Esophagus squamous epithelium (tissue), 5 donors: ENCODE results near the gene SCART1. TPM values are rescaled to one million over a fixed set of nuclear protein-coding genes. Genes with fewer than 3 reads are reported as not detected.

Experiments used
- DNase-seq: peaks from one replicate; lab custom pipeline; 2025; lab: John Stamatoyannopoulos, UW
- H3K27ac ChIP-seq, 4 donors: fragments of 200-600 bp; sonication (generic); one replicate each; pipeline ENCODE4 v1.5.1; 2016 to 2019; ENCODE audit warnings: mild to moderate bottlenecking in 1 of 4
- H3K27me3 ChIP-seq, 4 donors: fragments of 200-600 bp; sonication (generic); 1 replicate in 3 of 4; 2 replicates in 1 of 4; pipeline versions ENCODE4 v1.5.1 to v1.6.0; 2017 to 2021; ENCODE audit warnings: antibody characterized with exemption in 1 of 4
- H3K36me3 ChIP-seq, 3 donors: fragments of 200-600 bp; sonication (generic); one replicate each; pipeline ENCODE4 v1.5.1; 2016 to 2019
- H3K4me1 ChIP-seq, 3 donors: fragments of 200-600 bp; sonication (generic); one replicate each; pipeline ENCODE4 v1.5.1; 2017 to 2019
- H3K4me3 ChIP-seq, 4 donors: fragments of 200-600 bp; sonication (generic); 1 replicate in 3 of 4; 2 replicates in 1 of 4; pipeline ENCODE4 v1.5.1; 2016 to 2019; ENCODE audit warnings: mild to moderate bottlenecking in 2 of 4, moderate library complexity in 1 of 4
- H3K9me3 ChIP-seq, 3 donors: fragments of 200-600 bp; sonication (generic); one replicate each; pipeline ENCODE4 v1.5.1; 2016 to 2019
- POLR2A ChIP-seq, 4 donors: fragments of 450-650 bp; IDR thresholded peaks; one replicate each; pipeline ENCODE4 v1.6.1; 2017; ENCODE audit warnings: antibody characterized with exemption in 4 of 4, mild to moderate bottlenecking in 4 of 4, moderate library complexity in 3 of 4
- WGBS, 2 donors: methylation state at CpG; one replicate each; pipeline ENCODE4 v1.1.5; 2018; 5-methylcytosine and 5-hydroxymethylcytosine counted together
- intact Hi-C: fragments of 100-400 bp; cut with DNase I; formaldehyde crosslinking; loops from one replicate; pipeline ENCODE4 v1.15.0; 2022
- total RNA-seq, 4 donors: library from RNA; depleted of rRNA; stranded (reverse); fragments of >200 nt; gene quantifications; one replicate each; pipeline ENCODE4 v1.1.0, GENCODE V29; 2016
- TF ChIP-seq, protein P1 (sequence below), 6 experiments: fragments of 450-650 bp in 4 of 6; fragments of 200-600 bp in 2 of 6; sonication (generic) in 2 of 6; IDR thresholded peaks; one replicate each; pipeline ENCODE4 v1.5.1; 2016 to 2019; ENCODE audit warnings: antibody characterized with exemption in 6 of 6, mild to moderate bottlenecking in 4 of 6, moderate library complexity in 4 of 6
- donor health status: DM: yes; HTN: yes; CAD: no.

SCART1 gene
- total RNA-seq, 4 donors from 2014 or later: 0.06 to 2.5 (median 0.35) TPM

DNA sequence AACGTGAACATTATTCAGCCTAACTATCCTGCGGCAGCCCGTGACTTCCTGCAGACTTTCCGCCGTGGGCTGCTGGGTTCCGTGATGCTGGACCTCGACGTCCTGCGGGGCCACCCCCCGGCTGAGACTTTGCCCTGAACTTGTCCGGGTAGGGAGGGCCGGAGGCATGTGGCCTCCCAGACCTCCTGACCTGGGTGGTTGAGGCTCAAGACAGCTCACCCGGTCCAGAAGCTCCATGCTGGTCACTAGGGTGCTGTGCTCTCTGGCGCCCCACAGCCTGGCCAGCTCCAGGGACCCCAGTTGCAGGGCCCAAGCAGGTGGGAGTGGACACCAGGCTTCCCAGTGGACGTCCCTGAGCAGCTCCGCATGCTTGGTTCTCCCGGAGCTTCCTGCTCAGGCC is 33.7 kb upstream of the SCART1 start:
- intact Hi-C loops: no loop called here
- peaks cover 0 to 30% (median 3%) of the 10 kb centered on the region in 4 donors for H3K27me3 ChIP-seq
- DNase-seq: no peak
- no peak for TF ChIP-seq POLR2A (IDR thresholded peaks at IDR 0.05)
- TF ChIP-seq, protein P1, sequence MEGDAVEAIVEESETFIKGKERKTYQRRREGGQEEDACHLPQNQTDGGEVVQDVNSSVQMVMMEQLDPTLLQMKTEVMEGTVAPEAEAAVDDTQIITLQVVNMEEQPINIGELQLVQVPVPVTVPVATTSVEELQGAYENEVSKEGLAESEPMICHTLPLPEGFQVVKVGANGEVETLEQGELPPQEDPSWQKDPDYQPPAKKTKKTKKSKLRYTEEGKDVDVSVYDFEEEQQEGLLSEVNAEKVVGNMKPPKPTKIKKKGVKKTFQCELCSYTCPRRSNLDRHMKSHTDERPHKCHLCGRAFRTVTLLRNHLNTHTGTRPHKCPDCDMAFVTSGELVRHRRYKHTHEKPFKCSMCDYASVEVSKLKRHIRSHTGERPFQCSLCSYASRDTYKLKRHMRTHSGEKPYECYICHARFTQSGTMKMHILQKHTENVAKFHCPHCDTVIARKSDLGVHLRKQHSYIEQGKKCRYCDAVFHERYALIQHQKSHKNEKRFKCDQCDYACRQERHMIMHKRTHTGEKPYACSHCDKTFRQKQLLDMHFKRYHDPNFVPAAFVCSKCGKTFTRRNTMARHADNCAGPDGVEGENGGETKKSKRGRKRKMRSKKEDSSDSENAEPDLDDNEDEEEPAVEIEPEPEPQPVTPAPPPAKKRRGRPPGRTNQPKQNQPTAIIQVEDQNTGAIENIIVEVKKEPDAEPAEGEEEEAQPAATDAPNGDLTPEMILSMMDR (IDR thresholded peaks at IDR 0.05): no peak
- 90% methylated on average over 2 to 8 of the region's 17 CpGs for WGBS, 2 donors
- H3K4me3 ChIP-seq: no peak overlapping the region
- H3K4me1 ChIP-seq: peaks cover 0 to 15% (median 11%) of the 10 kb centered on the region in 3 donors
- no peaks in the 10 kb centered on the region for H3K9me3 ChIP-seq
- no peak overlapping the region for H3K27ac ChIP-seq
- peaks cover 0 to 59% (median 13%) of the 10 kb centered on the region in 3 donors for H3K36me3 ChIP-seq

- Histone ChIP-seq H3K36me3 (peaks cover 0 to 54% (median 13%) of the 10 kb centered on the region in 3 donors), H3K27ac (no peak overlapping the region), H3K4me1 (peaks cover 0 to 15% (median 11%) of the 10 kb centered on the region in 3 donors), H3K4me3 (no peak overlapping the region), H3K27me3 (peaks cover 0 to 34% (median 3%) of the 10 kb centered on the region in 4 donors), H3K9me3 (no peaks in the 10 kb centered on the region)
- intact Hi-C loops: no loop called here
- no peak for DNase-seq
- no peak for TF ChIP-seq POLR2A (IDR thresholded peaks at IDR 0.05)
- TF ChIP-seq, protein P1 (IDR thresholded peaks at IDR 0.05): no peak
- 50% methylated on average over 2 of the region's 6 CpGs; no CpG with 5 or more reads in 1 of the 2 donors for WGBS, 2 donors
Observed at GRCh38 chr10:133420579-133420978, 33.2 kb upstream of the SCART1 start.

DNA sequence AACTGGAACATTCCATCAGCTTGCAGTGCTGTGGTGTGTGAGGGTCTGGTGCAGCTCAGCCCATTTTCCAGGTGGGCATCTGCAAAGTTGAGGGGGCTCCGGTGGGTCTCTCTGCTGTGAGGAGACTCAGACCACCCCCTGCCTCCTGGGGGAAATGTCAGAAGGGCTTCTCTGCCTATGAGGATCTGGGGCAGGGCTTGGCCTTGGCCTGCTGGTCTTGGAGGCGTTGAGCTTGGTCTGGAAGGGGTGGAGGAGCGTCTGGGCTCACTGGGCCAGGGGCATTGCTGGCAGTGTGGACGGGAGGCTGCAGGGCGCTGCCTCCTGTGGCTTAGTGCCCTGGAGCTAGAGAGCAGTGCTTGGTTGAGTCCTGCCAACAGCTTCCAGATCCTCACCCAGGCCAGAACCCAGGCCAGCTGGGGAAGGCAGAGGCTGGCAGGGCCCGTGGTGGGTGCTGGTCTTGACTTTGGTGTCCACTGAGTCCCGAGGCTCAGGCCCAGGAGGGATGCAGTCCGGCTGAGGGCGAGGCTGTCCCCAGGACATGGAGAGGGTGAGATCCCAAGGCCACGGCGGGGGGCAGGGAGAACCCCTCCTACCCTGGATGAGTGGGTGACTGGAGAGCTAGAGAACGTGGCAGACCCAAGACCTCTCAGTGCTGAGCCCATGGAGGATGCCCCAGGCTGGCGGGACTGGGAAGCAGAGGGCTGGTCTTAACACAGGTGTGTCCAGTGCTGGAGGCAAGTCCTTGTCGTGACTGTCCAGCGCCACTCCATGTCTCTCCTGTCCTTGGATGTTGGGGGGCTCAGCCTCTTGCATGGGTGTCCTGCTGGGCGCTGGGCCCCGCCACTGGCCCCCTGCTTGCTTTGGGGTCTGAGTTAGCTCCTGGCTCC is 32.2 kb upstream of the SCART1 start:
- WGBS, 2 donors: 72 to 100% methylated on average over 3 to 4 of the region's 17 CpGs
- Histone ChIP-seq H3K4me1 (peaks cover 0 to 15% (median 11%) of the 10 kb centered on the region in 3 donors), H3K27ac (no peak overlapping the region), H3K27me3 (peaks cover 0 to 34% (median 3%) of the 10 kb centered on the region in 4 donors), H3K36me3 (peaks cover 0 to 47% (median 13%) of the 10 kb centered on the region in 3 donors), H3K4me3 (no peak overlapping the region), H3K9me3 (no peaks in the 10 kb centered on the region)
- no peak for DNase-seq
- intact Hi-C loops: no loop called here
- no peak for TF ChIP-seq POLR2A (IDR thresholded peaks at IDR 0.05)
- TF ChIP-seq, protein P1 (IDR thresholded peaks at IDR 0.05): no peak

DNA sequence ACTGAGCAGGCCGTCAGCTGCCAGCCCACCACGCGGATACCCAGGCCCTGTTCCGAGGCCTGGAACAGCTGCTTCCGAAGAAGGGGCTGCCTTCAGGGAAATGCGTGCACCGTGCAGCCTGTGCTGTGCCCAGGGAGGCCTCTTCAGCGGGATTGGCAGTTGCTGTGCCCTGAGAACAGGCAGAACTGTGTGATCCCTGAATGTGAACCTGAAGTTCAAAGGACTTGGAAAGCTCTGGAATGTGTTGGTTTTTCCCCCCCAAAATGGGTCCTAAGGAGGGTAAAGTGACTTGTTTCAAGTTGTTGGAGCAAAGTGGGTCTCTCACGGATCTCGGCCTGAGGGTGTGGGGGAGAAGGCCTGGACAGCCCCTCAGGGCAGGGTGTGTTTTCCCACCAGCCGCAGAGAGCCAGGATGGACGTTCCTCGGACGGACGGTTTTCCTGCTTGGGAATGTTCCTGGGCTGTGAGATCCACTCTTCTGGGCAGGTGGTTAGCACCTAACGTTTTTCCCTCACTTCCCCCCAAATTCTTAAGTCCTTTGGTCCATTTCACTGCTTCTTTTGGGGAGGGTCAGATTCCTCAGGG is 31.4 kb upstream of the SCART1 start:
- DNase-seq: no peak
- H3K27me3 ChIP-seq: peaks cover 0 to 34% (median 3%) of the 10 kb centered on the region in 4 donors
- H3K36me3 ChIP-seq: peaks cover 0 to 47% (median 13%) of the 10 kb centered on the region in 3 donors
- WGBS, 2 donors: 66 to 80% methylated on average over 1 to 7 of the region's 16 CpGs
- no peak overlapping the region for H3K27ac ChIP-seq
- no peaks in the 10 kb centered on the region for H3K9me3 ChIP-seq
- intact Hi-C loops: no loop called here
- TF ChIP-seq, protein P1 (IDR thresholded peaks at IDR 0.05): no peak
- TF ChIP-seq POLR2A (IDR thresholded peaks at IDR 0.05): no peak
- peaks cover 0 to 15% (median 11%) of the 10 kb centered on the region in 3 donors for H3K4me1 ChIP-seq
- H3K4me3 ChIP-seq: no peak overlapping the region
